Suprapubic skin (tissue), 4 donors: Measurements from ENCODE around the gene MXRA5. TPM values are rescaled to one million over a fixed set of nuclear protein-coding genes. Genes with fewer than 3 reads are reported as not detected.
"Not testable (repeated sequence)": the region's sequence is repeated elsewhere in the genome, so short reads cannot be mapped to it uniquely, and the experiment has no call there.

Source experiments
- DNase-seq, 2 donors: peaks; one replicate each; pipeline ENCODE4 v3.0.0-alpha.2; 2019; ENCODE audit warnings: low spot score in 2 of 2
- H3K27ac ChIP-seq: fragments of 200-600 bp; sonication (generic); one replicate; pipeline ENCODE4 v1.5.1; 2019
- H3K27me3 ChIP-seq: fragments of 200-600 bp; sonication (generic); one replicate; pipeline ENCODE4 v1.5.1; 2019
- H3K36me3 ChIP-seq: fragments of 200-600 bp; sonication (generic); one replicate; pipeline ENCODE4 v1.5.1; 2019
- H3K4me1 ChIP-seq: fragments of 200-600 bp; sonication (generic); one replicate; pipeline ENCODE4 v1.5.1; 2019
- H3K4me3 ChIP-seq: fragments of 200-600 bp; sonication (generic); one replicate; pipeline ENCODE4 v1.5.1; 2019; ENCODE audit warnings: mild to moderate bottlenecking
- H3K9me3 ChIP-seq: fragments of 200-600 bp; sonication (generic); one replicate; pipeline ENCODE4 v1.5.1; 2019
- EP300 ChIP-seq: sonication (generic); formaldehyde crosslinking; IDR thresholded peaks from one replicate; pipeline ENCODE4 v1.6.1; 2017; ENCODE audit warnings: antibody characterized with exemption
- POLR2A ChIP-seq, 2 donors: fragments of 450-650 bp; IDR thresholded peaks; one replicate each; pipeline ENCODE4 v1.6.1; 2017; ENCODE audit warnings: antibody characterized with exemption in 2 of 2, mild to moderate bottlenecking in 2 of 2, moderate library complexity in 2 of 2
- POLR2AphosphoS5 ChIP-seq, 3 donors: sonication (generic); formaldehyde crosslinking; IDR thresholded peaks; one replicate each; pipeline ENCODE4 v1.6.1; 2017; ENCODE audit warnings: antibody characterized with exemption in 3 of 3
- WGBS: methylation state at CpG from one replicate; pipeline ENCODE4 v1.1.5; 2018; 5-methylcytosine and 5-hydroxymethylcytosine counted together
- total RNA-seq, 4 donors: library from RNA; depleted of rRNA; stranded (reverse); fragments of >200 nt; gene quantifications; one replicate each; pipeline ENCODE4 v1.1.0, GENCODE V29; 2016
- TF ChIP-seq, protein P1 (sequence below), 2 donors: fragments of 200-600 bp in 1 of 2; fragments of 450-650 bp in 1 of 2; sonication (generic) in 1 of 2; IDR thresholded peaks; one replicate each; pipeline ENCODE4 v1.5.1; 2016 to 2019; ENCODE audit warnings: antibody characterized with exemption in 2 of 2, mild to moderate bottlenecking in 1 of 2, moderate library complexity in 1 of 2

MXRA5 gene
- total RNA-seq, 4 donors from 2014 or later, result 12.1 to 27.8 (median 13.5) TPM

- H3K4me3 ChIP-seq, result no peak overlapping the region
- no peak overlapping the region for H3K27ac ChIP-seq
- WGBS, result 73% methylated on average over 1 of the region's 1 CpG
- H3K36me3 ChIP-seq, result no peaks in the 10 kb centered on the region
- H3K27me3 ChIP-seq, result no peaks in the 10 kb centered on the region
- no peaks in the 10 kb centered on the region for H3K4me1 ChIP-seq
- DNase-seq, result no peak
- H3K9me3 ChIP-seq, result no peaks in the 10 kb centered on the region
- no peak for TF ChIP-seq POLR2A (IDR thresholded peaks at IDR 0.05)
- no peak for TF ChIP-seq EP300
- no peak for TF ChIP-seq POLR2AphosphoS5 (IDR thresholded peaks at IDR 0.05)
- TF ChIP-seq, protein P1, sequence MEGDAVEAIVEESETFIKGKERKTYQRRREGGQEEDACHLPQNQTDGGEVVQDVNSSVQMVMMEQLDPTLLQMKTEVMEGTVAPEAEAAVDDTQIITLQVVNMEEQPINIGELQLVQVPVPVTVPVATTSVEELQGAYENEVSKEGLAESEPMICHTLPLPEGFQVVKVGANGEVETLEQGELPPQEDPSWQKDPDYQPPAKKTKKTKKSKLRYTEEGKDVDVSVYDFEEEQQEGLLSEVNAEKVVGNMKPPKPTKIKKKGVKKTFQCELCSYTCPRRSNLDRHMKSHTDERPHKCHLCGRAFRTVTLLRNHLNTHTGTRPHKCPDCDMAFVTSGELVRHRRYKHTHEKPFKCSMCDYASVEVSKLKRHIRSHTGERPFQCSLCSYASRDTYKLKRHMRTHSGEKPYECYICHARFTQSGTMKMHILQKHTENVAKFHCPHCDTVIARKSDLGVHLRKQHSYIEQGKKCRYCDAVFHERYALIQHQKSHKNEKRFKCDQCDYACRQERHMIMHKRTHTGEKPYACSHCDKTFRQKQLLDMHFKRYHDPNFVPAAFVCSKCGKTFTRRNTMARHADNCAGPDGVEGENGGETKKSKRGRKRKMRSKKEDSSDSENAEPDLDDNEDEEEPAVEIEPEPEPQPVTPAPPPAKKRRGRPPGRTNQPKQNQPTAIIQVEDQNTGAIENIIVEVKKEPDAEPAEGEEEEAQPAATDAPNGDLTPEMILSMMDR (IDR thresholded peaks at IDR 0.05), result no peak
These were observed 65.7 kb downstream of the MXRA5 start for GRCh38 chrX:3280706-3281105.

DNA sequence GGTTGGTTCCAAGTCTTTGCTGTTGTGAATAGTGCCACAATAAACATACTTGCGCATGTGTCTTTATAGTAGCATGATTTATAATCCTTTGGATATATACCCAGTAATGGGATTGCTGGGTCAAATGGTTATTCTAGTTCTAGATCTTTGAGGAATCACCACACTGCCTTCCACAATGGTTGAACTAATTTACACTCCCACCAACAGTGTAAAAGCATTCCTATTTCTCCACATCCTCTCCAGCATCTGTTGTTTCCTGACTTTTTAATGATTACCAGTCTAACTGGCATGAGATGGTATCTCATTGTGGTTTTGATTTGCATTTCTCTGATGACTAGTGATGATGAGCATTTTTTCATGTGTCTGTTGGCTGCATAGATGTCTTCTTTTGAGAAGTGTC lies 72.8 kb downstream of the MXRA5 start:
- not testable (repeated sequence) for H3K9me3 ChIP-seq, DNase-seq, H3K36me3 ChIP-seq, H3K27ac ChIP-seq, H3K27me3 ChIP-seq, H3K4me3 ChIP-seq
- peaks cover 16% of the 10 kb centered on the region for H3K4me1 ChIP-seq
- 100% methylated on average over 1 of the region's 1 CpG for WGBS

DNA sequence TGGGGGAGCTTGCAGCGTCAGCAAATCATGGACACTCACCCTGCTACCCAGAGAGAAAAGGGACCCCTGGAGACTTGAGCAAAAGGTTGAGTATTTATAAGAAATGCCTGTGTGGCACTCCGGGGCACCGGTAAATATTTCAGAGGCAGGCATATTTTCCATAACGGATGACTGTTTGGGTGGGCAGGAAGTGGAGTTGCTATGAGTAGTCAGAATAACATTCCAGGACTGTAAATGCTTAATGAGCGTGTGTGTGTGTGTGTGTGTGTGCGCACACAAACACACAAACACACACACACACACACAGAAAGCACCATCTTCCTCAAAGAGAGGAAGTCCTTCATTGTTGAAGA lies 74.6 kb downstream of the MXRA5 start:
- no peaks in the 10 kb centered on the region for H3K27me3 ChIP-seq
- H3K9me3 ChIP-seq, result no peaks in the 10 kb centered on the region
- WGBS, result 6% methylated on average over 6 of the region's 6 CpGs
- no peak for DNase-seq
- no peaks in the 10 kb centered on the region for H3K36me3 ChIP-seq
- H3K4me1 ChIP-seq, result peaks cover 16% of the 10 kb centered on the region
- no peak overlapping the region for H3K27ac ChIP-seq
- no peak for TF ChIP-seq POLR2A (IDR thresholded peaks at IDR 0.05)
- TF ChIP-seq, protein P1 (IDR thresholded peaks at IDR 0.05), result no peak
- no peak for TF ChIP-seq EP300
- no peak for TF ChIP-seq POLR2AphosphoS5 (IDR thresholded peaks at IDR 0.05)
- H3K4me3 ChIP-seq, result peak overlapping the region; percentile 23

- no peaks in the 10 kb centered on the region for H3K36me3 ChIP-seq
- H3K4me1 ChIP-seq, result peaks cover 16% of the 10 kb centered on the region
- H3K27ac ChIP-seq, result no peak overlapping the region
- peak overlapping the region; percentile 23 for H3K4me3 ChIP-seq
- no peaks in the 10 kb centered on the region for H3K27me3 ChIP-seq
- no peaks in the 10 kb centered on the region for H3K9me3 ChIP-seq
- WGBS, result 14% methylated on average over 12 of the region's 12 CpGs
- DNase-seq, result no peak
- TF ChIP-seq POLR2AphosphoS5 (IDR thresholded peaks at IDR 0.05) (no peak), EP300 (no peak)
These were observed 75.1 kb downstream of the MXRA5 start for GRCh38 chrX:3271183-3271833.

- no peaks in the 10 kb centered on the region for H3K9me3 ChIP-seq
- no peak overlapping the region for H3K27ac ChIP-seq
- 43% methylated on average over 3 of the region's 3 CpGs for WGBS
- TF ChIP-seq EP300 (no peak), POLR2A (IDR thresholded peaks at IDR 0.05) (no peak), POLR2AphosphoS5 (IDR thresholded peaks at IDR 0.05) (no peak)
- TF ChIP-seq, protein P1 (IDR thresholded peaks at IDR 0.05), result no peak
- no peaks in the 10 kb centered on the region for H3K36me3 ChIP-seq
- peaks cover 16% of the 10 kb centered on the region for H3K4me1 ChIP-seq
- H3K27me3 ChIP-seq, result no peaks in the 10 kb centered on the region
- H3K4me3 ChIP-seq, result no peak overlapping the region
- DNase-seq, result no peak
These were observed 77.6 kb downstream of the MXRA5 start for GRCh38 chrX:3268829-3269228.

- Histone ChIP-seq H3K36me3 (no peaks in the 10 kb centered on the region), H3K4me3 (no peak overlapping the region), H3K27ac (no peak overlapping the region), H3K9me3 (no peaks in the 10 kb centered on the region), H3K4me1 (no peaks in the 10 kb centered on the region), H3K27me3 (no peaks in the 10 kb centered on the region)
- 64% methylated on average over 2 of the region's 2 CpGs for WGBS
- no peak for DNase-seq
- TF ChIP-seq EP300 (no peak), POLR2A (IDR thresholded peaks at IDR 0.05) (no peak), POLR2AphosphoS5 (IDR thresholded peaks at IDR 0.05) (no peak)
- TF ChIP-seq, protein P1 (IDR thresholded peaks at IDR 0.05), result no peak
These were observed 82.7 kb downstream of the MXRA5 start for GRCh38 chrX:3263681-3264126.
